GM12878 (cell line): ENCODE data around the gene C1orf74. TPM values are rescaled to one million over a fixed set of nuclear protein-coding genes. Genes with fewer than 3 reads are reported as not detected.

Experiments used
- ATAC-seq: fragments of 200-7000 bp; cut with Tn5 transposase; 3 replicates; pipeline ENCODE4 v1.9.1; 2020; ENCODE audit warnings: mild to moderate bottlenecking, moderate library complexity
- BruUV-seq: library from RNA; stranded (reverse); fragments of 400-500 nt; replicated peaks from 2 replicates; lab custom pipeline; 2021; lab: Mats Ljungman, UMichigan
- CTCF ChIA-PET: fragments of 300-600 bp; sonication (Branson Sonifier 250); formaldehyde crosslinking; extraction: SDS; loops from one replicate; lab custom pipeline; 2021; ENCODE audit warnings: inconsistent platforms; lab: Yijun Ruan, JAX
- POLR2A ChIA-PET: fragments of 350-600 bp; formaldehyde crosslinking; extraction: SDS; loops from one replicate; lab custom pipeline; 2021; ENCODE audit warnings: inconsistent platforms; lab: Charles Lee
- RAD21 ChIA-PET: fragments of 300-600 bp; sonication (Branson Sonifier 250); formaldehyde crosslinking; loops from one replicate; lab custom pipeline; 2023; ENCODE audit warnings: antibody characterized with exemption; ENCODE audit not compliant: unreplicated experiment; lab: Charles Lee
- SMC1A ChIA-PET: fragments of 300-600 bp; sonication (Branson Sonifier 250); formaldehyde crosslinking; loops from one replicate; lab custom pipeline; 2023; ENCODE audit not compliant: unreplicated experiment, uncharacterized antibody; lab: Charles Lee
- DNase-seq: peaks from one replicate; pipeline ENCODE4 v3.0.0-alpha.2; 2011; ENCODE audit warnings: low read depth, low spot score
- FAIRE-seq: peaks from 3 replicates; lab custom pipeline; 2011; peaks lifted over from hg19 to GRCh38; lab: Jason Lieb, UNC
- H2AFZ ChIP-seq: 2 replicates; pipeline ENCODE4 v1.6.0; 2011; ENCODE audit warnings: low read depth, low read length, control low read depth; ENCODE audit not compliant: control insufficient read depth
- H3K27ac ChIP-seq: 2 replicates; pipeline ENCODE4 v1.5.1; 2011; ENCODE audit warnings: control low read depth; ENCODE audit not compliant: control insufficient read depth, insufficient read depth
- H3K27me3 ChIP-seq, 2 experiments: replicated peaks in 1 of 2; 2 replicates each; pipeline versions ENCODE4 v1.6.0 to v1.6.1; 2011; ENCODE audit warnings: low read length in 1 of 2; ENCODE audit not compliant: control insufficient read depth in 2 of 2, insufficient read depth in 2 of 2
- H3K36me3 ChIP-seq, 2 experiments: 2 replicates each; pipeline ENCODE4 v1.5.1; 2011; ENCODE audit warnings: low read length in 1 of 2; ENCODE audit not compliant: control insufficient read depth in 2 of 2, insufficient read depth in 2 of 2
- H3K4me1 ChIP-seq: 2 replicates; pipeline ENCODE4 v1.6.1; 2011; ENCODE audit warnings: mild to moderate bottlenecking, low read length, moderate library complexity, mixed read lengths; ENCODE audit not compliant: control insufficient read depth, insufficient read depth
- H3K4me2 ChIP-seq: 2 replicates; pipeline ENCODE4 v1.6.0; 2011; ENCODE audit warnings: control low read depth; ENCODE audit not compliant: control insufficient read depth, insufficient read depth
- H3K4me3 ChIP-seq: fragments of 200-600 bp; sonication (generic); 2 replicates; pipeline ENCODE4 v1.5.1; 2016
- H3K79me2 ChIP-seq: 2 replicates; pipeline ENCODE4 v1.6.0; 2011; ENCODE audit warnings: low read length; ENCODE audit not compliant: control insufficient read depth, insufficient read depth
- H3K9ac ChIP-seq: 2 replicates; pipeline ENCODE4 v1.8.0; 2011; ENCODE audit warnings: low read length, control low read depth, mixed read lengths; ENCODE audit not compliant: control insufficient read depth, insufficient read depth
- H3K9me3 ChIP-seq: replicated peaks from 3 replicates; pipeline ENCODE4 v1.5.1; 2011; ENCODE audit warnings: mild to moderate bottlenecking, low read length; ENCODE audit not compliant: control insufficient read depth, insufficient read depth
- H4K20me1 ChIP-seq: 2 replicates; pipeline ENCODE4 v1.6.0; 2011; ENCODE audit not compliant: control insufficient read depth, insufficient read depth
- CEBPB ChIP-seq, 2 experiments: fragments of 150-350 bp in 1 of 2; IDR thresholded peaks; 2 replicates each; pipeline ENCODE4 v1.6.1; 2012 to 2014; ENCODE audit warnings: low read depth in 2 of 2, low read length in 2 of 2, borderline replicate concordance in 1 of 2, inconsistent platforms in 1 of 2
- EGR1 ChIP-seq, 2 experiments: IDR thresholded peaks; 1 replicate in 1 of 2; 2 replicates in 1 of 2; pipeline ENCODE4 v1.6.1; 2011 to 2012; ENCODE audit warnings: low read depth in 2 of 2, low read length in 2 of 2, borderline replicate concordance in 1 of 2, mild to moderate bottlenecking in 1 of 2, moderate library complexity in 1 of 2
- FOXK2 ChIP-seq: fragments of 450-650 bp; IDR thresholded peaks from 2 replicates; pipeline ENCODE4 v1.6.1; 2017; ENCODE audit warnings: mild to moderate bottlenecking, moderate library complexity
- GABPA ChIP-seq: IDR thresholded peaks from 2 replicates; pipeline ENCODE4 v1.6.1; 2014; ENCODE audit warnings: antibody characterized with exemption, low read depth, mild to moderate bottlenecking, inconsistent platforms
- NFIC ChIP-seq: IDR thresholded peaks from 2 replicates; pipeline ENCODE4 v1.6.1; 2012; ENCODE audit warnings: low read depth, mild to moderate bottlenecking, inconsistent platforms, low read length, moderate library complexity
- NFYA ChIP-seq: IDR thresholded peaks from 2 replicates; pipeline ENCODE4 v1.6.1; 2011; ENCODE audit warnings: low read depth, mild to moderate bottlenecking, low read length, improper control_type of control experiment, borderline replicate concordance
- NRF1 ChIP-seq: conservative IDR thresholded peaks from 2 replicates; pipeline ENCODE4 v1.6.1; 2011; ENCODE audit warnings: mild to moderate bottlenecking, low read depth, low read length, improper control_type of control experiment
- POLR2AphosphoS5 ChIP-seq: IDR thresholded peaks from 2 replicates; pipeline ENCODE4 v1.6.1; 2011; ENCODE audit warnings: mild to moderate bottlenecking, low read length, inconsistent platforms
- STAT3 ChIP-seq: IDR thresholded peaks from 2 replicates; pipeline ENCODE4 v1.6.1; 2011; ENCODE audit warnings: low read depth, low read length, improper control_type of control experiment
- TCF3 ChIP-seq: IDR thresholded peaks from 2 replicates; pipeline ENCODE4 v1.6.1; 2012; ENCODE audit warnings: low read depth, mild to moderate bottlenecking, low read length, borderline replicate concordance; ENCODE audit not compliant: insufficient read depth
- WGBS: methylation state at CpG from one replicate; pipeline ENCODE4 v1.1.6; 2016; ENCODE audit warnings: low lambda C conversion rate; ENCODE audit not compliant: insufficient replicate concordance, insufficient coverage; ENCODE audit errors: missing lambda C conversion rate; 5-methylcytosine and 5-hydroxymethylcytosine counted together
- in situ Hi-C: fragments of 300-500 bp; cut with MboI; formaldehyde crosslinking; loops from 9 replicates; pipeline ENCODE4 v1.14.3; 2018; ENCODE audit warnings: mixed read lengths
- intact Hi-C: fragments of 100-400 bp; cut with micrococcal nuclease; formaldehyde crosslinking; loops from one replicate; pipeline ENCODE4 v1.14.2; 2022; ENCODE audit not compliant: unreplicated experiment
- polyA plus RNA-seq, 11 experiments: library from polyadenylated mRNA; depleted of rRNA in 4 of 11; unstranded in 6 of 11; stranded (reverse) in 5 of 11; fragments of >200 nt; fragmentation: Nextera tagmentation in 4 of 11; fragmentation: Illumina TruSeq in 1 of 11; extraction: Ambion mirVana in 4 of 11; extraction: Trizol in 1 of 11; gene quantifications; 1 replicate in 1 of 11; 2 replicates in 10 of 11; pipeline versions ENCODE4 v1.2.1 to v1.2.3, GENCODE V29; 2011 to 2016; ENCODE audit warnings: inconsistent platforms in 2 of 11, missing spikeins in 2 of 11, low read depth in 1 of 11
- total RNA-seq, 4 experiments: library from RNA; depleted of rRNA in 3 of 4; stranded (reverse); fragments of >200 nt in 3 of 4; fragmentation: Illumina TruSeq in 1 of 4; extraction: Trizol in 1 of 4; gene quantifications; 2 replicates each; pipeline versions ENCODE4 v1.2.1 to v1.2.3, GENCODE V29; 2013 to 2021
- TF ChIP-seq, protein P1 (sequence below): fragments of 450-650 bp; IDR thresholded peaks from 2 replicates; pipeline ENCODE4 v1.6.1; 2016; ENCODE audit warnings: mild to moderate bottlenecking, moderate library complexity, borderline replicate concordance
- TF ChIP-seq, protein P2 (sequence below): IDR thresholded peaks from 2 replicates; pipeline ENCODE4 v1.6.1; 2012; ENCODE audit warnings: low read depth, low read length, improper control_type of control experiment

Gene C1orf74
- total and polyA plus RNA-seq, 10 of the 15 experiments (the other 5 are each of a cell fraction or from before 2014, with no cell fraction given), result 3.1 to 5.5 (median 3.6) TPM

GRCh38 chr1:209748620-209749019 lies 35.7 kb downstream of the C1orf74 start:
- intact Hi-C loops (loop anchor here (2.0 to 10.0 kb wide), 4 partner anchors 78 to 144 kb away; partner anchors contain the start of genes LAMB3 and UTP25), in situ Hi-C loops (loop anchor here (5.0 kb wide), 1 partner anchor 171 kb away; no protein-coding TSS in a partner anchor)
- H3K4me3 ChIP-seq, result no peak overlapping the region
- H3K9ac ChIP-seq, result no peak overlapping the region
- ATAC-seq, result no peak
- TF ChIP-seq, protein P1, sequence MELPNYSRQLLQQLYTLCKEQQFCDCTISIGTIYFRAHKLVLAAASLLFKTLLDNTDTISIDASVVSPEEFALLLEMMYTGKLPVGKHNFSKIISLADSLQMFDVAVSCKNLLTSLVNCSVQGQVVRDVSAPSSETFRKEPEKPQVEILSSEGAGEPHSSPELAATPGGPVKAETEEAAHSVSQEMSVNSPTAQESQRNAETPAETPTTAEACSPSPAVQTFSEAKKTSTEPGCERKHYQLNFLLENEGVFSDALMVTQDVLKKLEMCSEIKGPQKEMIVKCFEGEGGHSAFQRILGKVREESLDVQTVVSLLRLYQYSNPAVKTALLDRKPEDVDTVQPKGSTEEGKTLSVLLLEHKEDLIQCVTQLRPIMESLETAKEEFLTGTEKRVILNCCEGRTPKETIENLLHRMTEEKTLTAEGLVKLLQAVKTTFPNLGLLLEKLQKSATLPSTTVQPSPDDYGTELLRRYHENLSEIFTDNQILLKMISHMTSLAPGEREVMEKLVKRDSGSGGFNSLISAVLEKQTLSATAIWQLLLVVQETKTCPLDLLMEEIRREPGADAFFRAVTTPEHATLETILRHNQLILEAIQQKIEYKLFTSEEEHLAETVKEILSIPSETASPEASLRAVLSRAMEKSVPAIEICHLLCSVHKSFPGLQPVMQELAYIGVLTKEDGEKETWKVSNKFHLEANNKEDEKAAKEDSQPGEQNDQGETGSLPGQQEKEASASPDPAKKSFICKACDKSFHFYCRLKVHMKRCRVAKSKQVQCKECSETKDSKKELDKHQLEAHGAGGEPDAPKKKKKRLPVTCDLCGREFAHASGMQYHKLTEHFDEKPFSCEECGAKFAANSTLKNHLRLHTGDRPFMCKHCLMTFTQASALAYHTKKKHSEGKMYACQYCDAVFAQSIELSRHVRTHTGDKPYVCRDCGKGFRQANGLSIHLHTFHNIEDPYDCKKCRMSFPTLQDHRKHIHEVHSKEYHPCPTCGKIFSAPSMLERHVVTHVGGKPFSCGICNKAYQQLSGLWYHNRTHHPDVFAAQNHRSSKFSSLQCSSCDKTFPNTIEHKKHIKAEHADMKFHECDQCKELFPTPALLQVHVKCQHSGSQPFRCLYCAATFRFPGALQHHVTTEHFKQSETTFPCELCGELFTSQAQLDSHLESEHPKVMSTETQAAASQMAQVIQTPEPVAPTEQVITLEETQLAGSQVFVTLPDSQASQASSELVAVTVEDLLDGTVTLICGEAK, result no peak
- TF ChIP-seq STAT3, result no peak
- TF ChIP-seq NFYA, result no peak
- no peak for TF ChIP-seq CEBPB (IDR thresholded peaks at IDR 0.05; ENCODE audit: borderline replicate concordance in 1 of 2, low read depth in 2 of 2, low read length in 2 of 2)
- no peak for TF ChIP-seq GABPA
- no peak for TF ChIP-seq TCF3
- TF ChIP-seq EGR1 (IDR thresholded peaks at IDR 0.05; ENCODE audit: borderline replicate concordance in 1 of 2, low read depth in 2 of 2, low read length in 2 of 2), result no peak
- TF ChIP-seq NFIC, result no peak
- no peak for TF ChIP-seq NRF1
- no peak for TF ChIP-seq FOXK2
- TF ChIP-seq, protein P2, sequence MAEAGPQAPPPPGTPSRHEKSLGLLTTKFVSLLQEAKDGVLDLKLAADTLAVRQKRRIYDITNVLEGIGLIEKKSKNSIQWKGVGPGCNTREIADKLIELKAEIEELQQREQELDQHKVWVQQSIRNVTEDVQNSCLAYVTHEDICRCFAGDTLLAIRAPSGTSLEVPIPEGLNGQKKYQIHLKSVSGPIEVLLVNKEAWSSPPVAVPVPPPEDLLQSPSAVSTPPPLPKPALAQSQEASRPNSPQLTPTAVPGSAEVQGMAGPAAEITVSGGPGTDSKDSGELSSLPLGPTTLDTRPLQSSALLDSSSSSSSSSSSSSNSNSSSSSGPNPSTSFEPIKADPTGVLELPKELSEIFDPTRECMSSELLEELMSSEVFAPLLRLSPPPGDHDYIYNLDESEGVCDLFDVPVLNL, result no peak
- TF ChIP-seq POLR2AphosphoS5, result no peak
- no peak overlapping the region for H2AFZ ChIP-seq
- no peak overlapping the region for H3K27ac ChIP-seq
- ChIA-PET RAD21 (interaction anchor here (0.6 to 12.6 kb wide), 23 partner anchors 8 to 181 kb away, joined by 3 to 188 read pairs (median 5); partner anchors contain the start of genes C1orf74, G0S2, LAMB3 and TRAF3IP3), POLR2A (interaction anchor here (0.7 to 1.5 kb wide), 4 partner anchors 9 to 99 kb away, joined by 3 to 5 read pairs (median 3); no protein-coding TSS in a partner anchor), SMC1A (interaction anchor here (0.7 to 13.9 kb wide), 31 partner anchors 10 to 179 kb away, joined by 3 to 282 read pairs (median 4); partner anchors contain the start of genes C1orf74, G0S2 and LAMB3), CTCF (interaction anchor here (0.6 to 6.6 kb wide), 57 partner anchors 8 to 1509 kb away, joined by 3 to 86 read pairs (median 5); partner anchors contain the start of genes C1orf74, G0S2, HSD11B1 and LAMB3)
- no peaks in the 10 kb centered on the region for H3K9me3 ChIP-seq
- DNase-seq, result no peak
- H3K4me2 ChIP-seq, result no peak overlapping the region
- H4K20me1 ChIP-seq, result no peaks in the 10 kb centered on the region
- no peaks in the 10 kb centered on the region for H3K79me2 ChIP-seq
- no peaks in the 10 kb centered on the region for H3K27me3 ChIP-seq
- FAIRE-seq, result no peak
- H3K4me1 ChIP-seq, result peaks cover 40% of the 10 kb centered on the region
- BruUV-seq, result no TSS peak
- 78% methylated on average over 4 of the region's 4 CpGs for WGBS
- H3K36me3 ChIP-seq, result no peaks in the 10 kb centered on the region
